Subcutaneous adipose tissue (tissue), 4 donors: Measurements from ENCODE around the gene STAG1. TPM values are rescaled to one million over a fixed set of nuclear protein-coding genes. Genes with fewer than 3 reads are reported as not detected.

Experiments
- CTCF ChIP-seq: fragments of 450-650 bp; IDR thresholded peaks from one replicate; pipeline ENCODE4 v1.5.1; 2016; ENCODE audit warnings: low read depth, mild to moderate bottlenecking, control low read depth, antibody characterized with exemption, moderate library complexity
- total RNA-seq, 4 donors: library from RNA; depleted of rRNA; stranded (reverse); fragments of >200 nt; gene quantifications; one replicate each; pipeline ENCODE4 v1.1.0, GENCODE V29; 2016

Gene STAG1
- total RNA-seq, 4 donors from 2014 or later: 40.9 to 69.0 (median 54.0) TPM

- TF ChIP-seq CTCF: no peak
These were observed 235.5 kb downstream of the STAG1 start for GRCh38 chr3:136516656-136517055.

- TF ChIP-seq CTCF: no peak
These were observed 236.1 kb downstream of the STAG1 start for GRCh38 chr3:136516095-136516494.

GRCh38 chr3:136513367-136513766 is 238.8 kb downstream of the STAG1 start:
- no peak for TF ChIP-seq CTCF

GRCh38 chr3:136512381-136512780 is 239.8 kb downstream of the STAG1 start:
- no peak for TF ChIP-seq CTCF

GRCh38 chr3:136505676-136506075 is 246.5 kb downstream of the STAG1 start:
- no peak for TF ChIP-seq CTCF

- no peak for TF ChIP-seq CTCF
These were observed 249.1 kb downstream of the STAG1 start for GRCh38 chr3:136503056-136503455.

GRCh38 chr3:136498919-136499447 is 253.2 kb downstream of the STAG1 start:
- TF ChIP-seq CTCF: no peak
